Measurements from ENCODE around the gene RSPO4. TPM values are rescaled to one million over a fixed set of nuclear protein-coding genes. Genes with fewer than 3 reads are reported as not detected.

RSPO4 gene
- total RNA-seq, 4 donors from 2014 or later: 0.06 to 2.5 (median 0.52) TPM

GRCh38 chr20:992801-993535 lies 9.1 kb downstream of the RSPO4 start:
- intact Hi-C loops (cut with DNase I): no loop called here
- Histone ChIP-seq H3K27ac (replicated peaks in 1 of 4) (no peak overlapping the region), H3K27me3 (peaks cover 0 to 40% (median 3%) of the 10 kb centered on the region in 4 donors), H3K36me3 (no peaks in the 10 kb centered on the region), H3K4me3 (no peak overlapping the region), H3K9me3 (no peaks in the 10 kb centered on the region), H3K4me1 (no peaks in the 10 kb centered on the region)
- WGBS: 80% methylated on average over 15 of the region's 16 CpGs
- TF ChIP-seq EP300 (IDR thresholded peaks at IDR 0.05) (no peak), POLR2A (IDR thresholded peaks at IDR 0.05; ENCODE audit: low read depth) (no peak), POLR2AphosphoS5 (IDR thresholded peaks at IDR 0.05) (no peak), CTCF (IDR thresholded peaks at IDR 0.05) (no peak)
- no peak for DNase-seq (ENCODE audit: extremely low spot score)

- no peaks in the 10 kb centered on the region for H3K4me1 ChIP-seq
- H3K27ac ChIP-seq (replicated peaks in 1 of 4): no peak overlapping the region
- no peak overlapping the region for H3K4me3 ChIP-seq
- intact Hi-C loops (cut with DNase I): no loop called here
- H3K27me3 ChIP-seq: peaks cover 0 to 51% (median 0%) of the 10 kb centered on the region in 4 donors
- TF ChIP-seq POLR2A (IDR thresholded peaks at IDR 0.05; ENCODE audit: low read depth) (no peak), POLR2AphosphoS5 (IDR thresholded peaks at IDR 0.05) (no peak), EP300 (IDR thresholded peaks at IDR 0.05) (no peak)
- no peaks in the 10 kb centered on the region for H3K36me3 ChIP-seq
- DNase-seq (ENCODE audit: extremely low spot score): no peak
- 69% methylated on average over 10 of the region's 10 CpGs for WGBS
- H3K9me3 ChIP-seq: no peaks in the 10 kb centered on the region
Observed at GRCh38 chr20:991850-992249, 10.3 kb downstream of the RSPO4 start.

GRCh38 chr20:990293-990959 lies 11.7 kb downstream of the RSPO4 start:
- TF ChIP-seq EP300 (IDR thresholded peaks at IDR 0.05): no peak
- TF ChIP-seq CTCF (IDR thresholded peaks at IDR 0.05): no peak
- TF ChIP-seq POLR2AphosphoS5 (IDR thresholded peaks at IDR 0.05): no peak
- no peak for TF ChIP-seq POLR2A (IDR thresholded peaks at IDR 0.05; ENCODE audit: low read depth)
- Histone ChIP-seq H3K4me1 (no peaks in the 10 kb centered on the region), H3K36me3 (no peaks in the 10 kb centered on the region), H3K4me3 (no peak overlapping the region), H3K27me3 (peaks cover 0 to 58% (median 0%) of the 10 kb centered on the region in 4 donors), H3K27ac (replicated peaks in 1 of 4) (no peak overlapping the region), H3K9me3 (no peaks in the 10 kb centered on the region)
- DNase-seq (ENCODE audit: extremely low spot score): no peak
- WGBS: 70% methylated on average over 6 of the region's 6 CpGs
- intact Hi-C loops (cut with DNase I): no loop called here

GRCh38 chr20:988272-988671 lies 13.8 kb downstream of the RSPO4 start:
- H3K4me1 ChIP-seq: no peaks in the 10 kb centered on the region
- H3K9me3 ChIP-seq: no peaks in the 10 kb centered on the region
- DNase-seq (ENCODE audit: extremely low spot score): no peak
- H3K36me3 ChIP-seq: no peaks in the 10 kb centered on the region
- no peak for TF ChIP-seq POLR2AphosphoS5 (IDR thresholded peaks at IDR 0.05)
- no peak for TF ChIP-seq CTCF (IDR thresholded peaks at IDR 0.05)
- no peak for TF ChIP-seq EP300 (IDR thresholded peaks at IDR 0.05)
- 62% methylated on average over 3 of the region's 3 CpGs for WGBS
- intact Hi-C loops (cut with DNase I): no loop called here
- H3K4me3 ChIP-seq: no peak overlapping the region
- H3K27me3 ChIP-seq: peaks cover 0 to 65% (median 0%) of the 10 kb centered on the region in 4 donors
- H3K27ac ChIP-seq (replicated peaks in 1 of 4): no peak overlapping the region

GRCh38 chr20:987677-988076 lies 14.4 kb downstream of the RSPO4 start:
- H3K27ac ChIP-seq (replicated peaks in 1 of 4): no peak overlapping the region
- no peak for TF ChIP-seq EP300 (IDR thresholded peaks at IDR 0.05)
- no peak for TF ChIP-seq POLR2AphosphoS5 (IDR thresholded peaks at IDR 0.05)
- no peaks in the 10 kb centered on the region for H3K36me3 ChIP-seq
- intact Hi-C loops (cut with DNase I): no loop called here
- H3K27me3 ChIP-seq: peaks cover 0 to 62% (median 0%) of the 10 kb centered on the region in 4 donors
- 73% methylated on average over 2 of the region's 2 CpGs for WGBS
- H3K4me1 ChIP-seq: no peaks in the 10 kb centered on the region
- DNase-seq (ENCODE audit: extremely low spot score): no peak
- H3K4me3 ChIP-seq: no peak overlapping the region
- no peaks in the 10 kb centered on the region for H3K9me3 ChIP-seq
